Lower lobe of right lung (tissue), 2 donors: Measurements from ENCODE around the gene GREM2. TPM values are rescaled to one million over a fixed set of nuclear protein-coding genes. Genes with fewer than 3 reads are reported as not detected.

Source experiments
- ATAC-seq, 2 donors: fragments of 200-7000 bp; cut with Tn5 transposase; one replicate each; pipeline ENCODE4 v1.9.1; 2020 to 2022; ENCODE audit warnings: mild to moderate bottlenecking in 2 of 2, moderate library complexity in 2 of 2
- DNase-seq: peaks from one replicate; pipeline ENCODE4 v3.0.0-alpha.2; 2020
- H3K27ac ChIP-seq: fragments of 200-600 bp; one replicate; pipeline ENCODE4 v1.8.0; 2022
- H3K27me3 ChIP-seq: fragments of 200-600 bp; one replicate; pipeline ENCODE4 v1.8.0; 2022; ENCODE audit warnings: low read depth
- H3K36me3 ChIP-seq: fragments of 200-600 bp; one replicate; pipeline ENCODE4 v1.8.0; 2022; ENCODE audit warnings: mild to moderate bottlenecking
- H3K4me1 ChIP-seq: fragments of 200-600 bp; one replicate; pipeline ENCODE4 v1.8.0; 2022
- H3K4me3 ChIP-seq: fragments of 200-600 bp; one replicate; pipeline ENCODE4 v1.8.0; 2022; ENCODE audit warnings: mild to moderate bottlenecking
- H3K9me3 ChIP-seq: fragments of 200-600 bp; one replicate; pipeline ENCODE4 v1.8.0; 2022
- intact Hi-C: fragments of 100-400 bp; cut with DNase I; formaldehyde crosslinking; loops from one replicate; pipeline ENCODE4 v1.11.0; 2022
- total RNA-seq: library from RNA; stranded (reverse); fragmentation: NEBNext Ultra II Directional; extraction: Animal tissue kit (Norgen Biotek cat#: 25700); gene quantifications from one replicate; pipeline ENCODE4 v1.2.1, GENCODE V29; 2021
- TF ChIP-seq, protein P1 (sequence below): fragments of 200-600 bp; IDR thresholded peaks from one replicate; pipeline ENCODE4 v1.8.0; 2022; ENCODE audit warnings: antibody characterized with exemption, mild to moderate bottlenecking
- donor health status: DM: no; HTN: yes; CAD: no; lungs with severe emphysema.

GREM2 gene
- total RNA-seq, 1 donor from 2014 or later = 0.74 TPM

DNA sequence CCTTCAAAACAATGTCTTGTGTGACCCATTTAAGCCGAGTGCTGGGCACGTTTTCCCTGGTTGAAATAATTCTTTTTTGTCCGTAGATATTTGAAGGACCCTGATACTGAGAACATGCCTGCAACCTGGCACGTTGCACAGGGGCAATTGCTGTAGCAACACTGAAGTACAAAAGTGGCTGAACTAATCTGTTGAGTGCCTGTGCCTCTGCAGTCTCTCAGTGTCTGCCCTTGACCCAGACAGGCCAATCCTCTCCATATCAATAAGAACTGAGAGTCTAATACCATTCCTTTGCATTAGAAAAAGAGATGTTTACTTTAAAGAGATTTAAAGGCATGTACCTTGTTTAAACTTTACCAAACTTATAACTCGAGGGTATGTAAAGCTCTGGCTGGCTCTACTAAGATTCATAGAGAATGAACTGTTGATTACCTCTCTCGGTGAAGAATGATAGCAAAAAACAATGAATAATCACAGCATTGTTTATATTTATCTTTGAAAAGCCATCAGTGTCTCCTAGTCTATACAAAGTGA lies 2.4 kb downstream of the GREM2 start:
- Histone ChIP-seq H3K9me3 (no peaks in the 10 kb centered on the region), H3K4me3 (no peak overlapping the region), H3K27me3 (peaks cover 16% of the 10 kb centered on the region), H3K27ac (no peak overlapping the region), H3K4me1 (no peaks in the 10 kb centered on the region), H3K36me3 (no peaks in the 10 kb centered on the region)
- TF ChIP-seq, protein P1, sequence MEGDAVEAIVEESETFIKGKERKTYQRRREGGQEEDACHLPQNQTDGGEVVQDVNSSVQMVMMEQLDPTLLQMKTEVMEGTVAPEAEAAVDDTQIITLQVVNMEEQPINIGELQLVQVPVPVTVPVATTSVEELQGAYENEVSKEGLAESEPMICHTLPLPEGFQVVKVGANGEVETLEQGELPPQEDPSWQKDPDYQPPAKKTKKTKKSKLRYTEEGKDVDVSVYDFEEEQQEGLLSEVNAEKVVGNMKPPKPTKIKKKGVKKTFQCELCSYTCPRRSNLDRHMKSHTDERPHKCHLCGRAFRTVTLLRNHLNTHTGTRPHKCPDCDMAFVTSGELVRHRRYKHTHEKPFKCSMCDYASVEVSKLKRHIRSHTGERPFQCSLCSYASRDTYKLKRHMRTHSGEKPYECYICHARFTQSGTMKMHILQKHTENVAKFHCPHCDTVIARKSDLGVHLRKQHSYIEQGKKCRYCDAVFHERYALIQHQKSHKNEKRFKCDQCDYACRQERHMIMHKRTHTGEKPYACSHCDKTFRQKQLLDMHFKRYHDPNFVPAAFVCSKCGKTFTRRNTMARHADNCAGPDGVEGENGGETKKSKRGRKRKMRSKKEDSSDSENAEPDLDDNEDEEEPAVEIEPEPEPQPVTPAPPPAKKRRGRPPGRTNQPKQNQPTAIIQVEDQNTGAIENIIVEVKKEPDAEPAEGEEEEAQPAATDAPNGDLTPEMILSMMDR = no peak
- DNase-seq (no peak), ATAC-seq (no peak)
- intact Hi-C loops = no loop called here

DNA sequence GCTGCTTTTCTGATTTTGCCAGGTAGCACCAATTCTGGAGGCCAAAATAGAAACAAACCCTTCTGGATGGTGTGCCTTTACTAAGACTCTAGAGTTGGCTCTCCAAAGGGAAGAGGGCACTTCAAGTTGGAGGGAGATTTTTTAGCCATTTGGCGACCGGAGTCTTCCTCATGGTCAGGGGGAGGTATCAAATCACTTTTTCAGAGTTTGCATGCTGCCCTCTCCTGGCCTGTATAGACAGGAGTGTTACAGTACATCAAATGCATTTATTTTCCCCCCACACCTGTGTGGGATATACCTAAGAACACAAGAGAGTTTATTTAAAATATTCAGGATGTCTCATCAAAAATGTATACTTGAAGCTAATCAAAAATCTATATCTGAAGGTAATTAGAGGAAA lies 3.2 kb downstream of the GREM2 start:
- H3K27ac ChIP-seq = no peak overlapping the region
- H3K27me3 ChIP-seq = peaks cover 16% of the 10 kb centered on the region
- no peaks in the 10 kb centered on the region for H3K9me3 ChIP-seq
- DNase-seq (no peak), ATAC-seq (no peak)
- H3K4me3 ChIP-seq = no peak overlapping the region
- H3K36me3 ChIP-seq = no peaks in the 10 kb centered on the region
- TF ChIP-seq, protein P1 = no peak
- H3K4me1 ChIP-seq = no peaks in the 10 kb centered on the region
- intact Hi-C loops = no loop called here

DNA sequence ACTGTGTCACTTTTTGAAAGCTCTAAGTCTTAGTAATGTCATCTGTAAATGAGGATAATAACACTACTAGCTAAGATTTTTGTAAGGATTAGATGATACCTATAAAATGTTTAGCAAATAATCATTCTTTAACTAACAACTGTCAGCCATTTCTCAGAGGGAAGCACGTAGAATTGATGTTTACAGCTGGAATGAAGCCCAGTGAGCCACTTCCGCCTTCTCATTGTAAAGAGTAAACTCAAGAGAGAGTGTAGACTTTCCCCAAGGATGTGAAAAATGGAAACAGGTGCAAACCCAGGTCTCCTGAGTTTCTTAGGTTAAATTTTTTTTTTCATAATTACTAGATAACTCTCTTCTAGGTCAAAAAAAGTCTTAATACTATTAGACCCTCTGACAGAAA lies 4.9 kb downstream of the GREM2 start:
- TF ChIP-seq, protein P1 = no peak
- DNase-seq (no peak), ATAC-seq (no peak)
- Histone ChIP-seq H3K4me1 (no peaks in the 10 kb centered on the region), H3K4me3 (no peak overlapping the region), H3K27me3 (peaks cover 14% of the 10 kb centered on the region), H3K27ac (no peak overlapping the region), H3K36me3 (no peaks in the 10 kb centered on the region), H3K9me3 (no peaks in the 10 kb centered on the region)
- intact Hi-C loops = no loop called here

DNA sequence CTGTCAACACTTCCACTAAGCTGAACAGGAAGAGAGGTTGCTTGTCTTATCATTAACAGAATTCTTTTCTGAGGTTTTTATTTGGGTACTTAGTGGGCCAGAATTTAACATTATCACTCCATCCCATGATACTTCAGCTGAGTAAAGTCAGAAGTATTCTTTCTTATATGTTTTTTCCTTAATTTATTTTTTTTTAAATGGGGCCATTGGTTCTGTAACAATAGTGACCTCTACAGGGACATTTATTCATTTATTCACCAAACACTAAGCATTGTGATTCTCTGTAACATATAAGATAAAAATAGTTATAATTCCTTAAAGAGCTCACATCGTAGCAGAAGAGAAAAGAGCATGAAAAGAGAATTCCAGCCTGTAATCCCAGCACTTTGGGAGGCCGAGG lies 9.8 kb downstream of the GREM2 start:
- intact Hi-C loops = no loop called here
- DNase-seq (no peak), ATAC-seq (no peak)
- Histone ChIP-seq H3K4me3 (no peak overlapping the region), H3K4me1 (no peaks in the 10 kb centered on the region), H3K27me3 (no peaks in the 10 kb centered on the region), H3K36me3 (no peaks in the 10 kb centered on the region), H3K27ac (no peak overlapping the region), H3K9me3 (no peaks in the 10 kb centered on the region)
- TF ChIP-seq, protein P1 = no peak

DNA sequence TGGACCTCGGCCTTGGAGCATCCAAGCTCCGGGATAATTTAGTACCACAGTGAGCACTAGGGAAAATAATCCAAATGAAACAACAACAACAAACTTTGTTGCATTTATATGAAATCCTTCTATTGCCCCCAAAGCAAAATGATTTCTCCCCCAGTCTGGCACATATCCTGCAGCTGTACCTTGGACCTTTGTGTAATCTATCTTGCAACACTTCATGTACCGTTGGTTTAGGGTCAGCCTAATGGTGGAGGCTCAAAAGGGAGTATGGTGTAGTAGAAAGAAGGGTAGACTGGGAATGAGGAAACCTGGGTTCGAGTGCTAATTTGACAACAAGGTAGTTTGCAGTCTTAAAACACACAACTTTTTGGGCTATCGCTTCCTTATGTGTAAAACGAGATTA lies 12.1 kb downstream of the GREM2 start:
- intact Hi-C loops = no loop called here
- TF ChIP-seq, protein P1 = no peak
- no peaks in the 10 kb centered on the region for H3K36me3 ChIP-seq

DNA sequence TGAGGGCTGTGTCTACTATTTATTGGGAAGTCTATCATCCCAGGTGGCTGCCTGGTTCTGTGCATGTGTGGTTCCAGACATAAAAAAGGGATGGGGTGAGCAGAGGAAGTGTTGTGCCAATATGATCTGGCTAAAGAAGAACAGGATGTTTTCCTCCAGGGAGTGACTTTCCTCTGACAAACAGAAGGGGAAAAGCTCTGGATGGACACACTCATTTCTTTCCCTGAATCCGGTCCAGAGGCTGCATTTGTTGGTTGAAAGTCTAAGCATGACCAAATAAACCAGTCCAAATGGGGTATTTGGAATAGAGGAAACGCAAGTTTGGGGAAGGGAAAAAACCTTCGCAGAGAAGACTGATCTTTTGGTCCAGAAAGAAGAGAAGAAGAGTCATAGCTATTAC lies 12.7 kb downstream of the GREM2 start:
- Histone ChIP-seq H3K27me3 (no peaks in the 10 kb centered on the region), H3K9me3 (no peaks in the 10 kb centered on the region), H3K27ac (no peak overlapping the region), H3K36me3 (no peaks in the 10 kb centered on the region), H3K4me3 (no peak overlapping the region), H3K4me1 (no peaks in the 10 kb centered on the region)
- intact Hi-C loops = no loop called here
- TF ChIP-seq, protein P1 = no peak
- no peak for ATAC-seq
- no peak for DNase-seq

More for the DNA sequence above, 12.1 kb downstream of the GREM2 start:
- H3K9me3 ChIP-seq = no peaks in the 10 kb centered on the region
- H3K27ac ChIP-seq = no peak overlapping the region
- DNase-seq = no peak
- H3K4me3 ChIP-seq = no peak overlapping the region
- no peaks in the 10 kb centered on the region for H3K4me1 ChIP-seq
- no peak for ATAC-seq
- no peaks in the 10 kb centered on the region for H3K27me3 ChIP-seq
